ENCODE results near the gene SMARCAD1. TPM values are rescaled to one million over a fixed set of nuclear protein-coding genes. Genes with fewer than 3 reads are reported as not detected.

Gene SMARCAD1
- total and polyA plus RNA-seq, 2 of the 8 experiments (the other 6 are each of a cell fraction or from before 2014, with no cell fraction given), result 24.1 to 59.4 TPM

DNA sequence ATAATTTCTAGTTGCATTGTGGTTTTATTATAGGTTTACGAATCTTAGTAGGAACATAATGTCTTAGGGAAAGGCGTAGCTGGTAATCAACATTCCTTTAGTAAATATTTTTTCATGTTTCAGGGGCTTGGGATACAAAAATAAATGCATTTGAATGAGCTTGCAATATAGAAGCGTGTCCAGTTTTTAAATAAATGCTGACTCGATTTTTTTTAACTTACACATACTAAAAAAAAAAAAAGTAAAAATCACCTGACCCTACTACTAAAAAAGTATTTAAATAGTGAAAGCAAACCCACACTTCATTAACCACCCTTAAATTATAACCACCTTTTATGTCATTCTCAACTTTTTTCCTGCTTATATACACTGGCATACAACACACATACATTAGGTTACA is 29.6 kb downstream of the SMARCAD1 start (continued):
- no peak for TF ChIP-seq CHD7 (IDR thresholded peaks at IDR 0.05; ENCODE audit: insufficient replicate concordance, low read length)
- no peak for TF ChIP-seq GABPA (IDR thresholded peaks at IDR 0.05; ENCODE audit: borderline replicate concordance, insufficient read depth, low read length)
- TF ChIP-seq SP4 (IDR thresholded peaks at IDR 0.05; ENCODE audit: low read length), result no peak
- no peak for TF ChIP-seq SP1 (IDR thresholded peaks at IDR 0.05; ENCODE audit: low read depth, low read length)
- TF ChIP-seq, protein P1, sequence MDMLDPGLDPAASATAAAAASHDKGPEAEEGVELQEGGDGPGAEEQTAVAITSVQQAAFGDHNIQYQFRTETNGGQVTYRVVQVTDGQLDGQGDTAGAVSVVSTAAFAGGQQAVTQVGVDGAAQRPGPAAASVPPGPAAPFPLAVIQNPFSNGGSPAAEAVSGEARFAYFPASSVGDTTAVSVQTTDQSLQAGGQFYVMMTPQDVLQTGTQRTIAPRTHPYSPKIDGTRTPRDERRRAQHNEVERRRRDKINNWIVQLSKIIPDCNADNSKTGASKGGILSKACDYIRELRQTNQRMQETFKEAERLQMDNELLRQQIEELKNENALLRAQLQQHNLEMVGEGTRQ (IDR thresholded peaks at IDR 0.05; ENCODE audit: low read length), result no peak
- TF ChIP-seq, protein P2, sequence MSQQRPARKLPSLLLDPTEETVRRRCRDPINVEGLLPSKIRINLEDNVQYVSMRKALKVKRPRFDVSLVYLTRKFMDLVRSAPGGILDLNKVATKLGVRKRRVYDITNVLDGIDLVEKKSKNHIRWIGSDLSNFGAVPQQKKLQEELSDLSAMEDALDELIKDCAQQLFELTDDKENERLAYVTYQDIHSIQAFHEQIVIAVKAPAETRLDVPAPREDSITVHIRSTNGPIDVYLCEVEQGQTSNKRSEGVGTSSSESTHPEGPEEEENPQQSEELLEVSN (IDR thresholded peaks at IDR 0.05), result no peak
- TF ChIP-seq, protein P3, sequence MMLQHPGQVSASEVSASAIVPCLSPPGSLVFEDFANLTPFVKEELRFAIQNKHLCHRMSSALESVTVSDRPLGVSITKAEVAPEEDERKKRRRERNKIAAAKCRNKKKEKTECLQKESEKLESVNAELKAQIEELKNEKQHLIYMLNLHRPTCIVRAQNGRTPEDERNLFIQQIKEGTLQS (IDR thresholded peaks at IDR 0.05; ENCODE audit: insufficient read depth, low read depth, low read length), result no peak
- no peak for TF ChIP-seq HDAC6 (IDR thresholded peaks at IDR 0.05; ENCODE audit: low read depth, low read length)
- TF ChIP-seq CHD2 (IDR thresholded peaks at IDR 0.05; ENCODE audit: low read length), result no peak
- TF ChIP-seq CBX8 (IDR thresholded peaks at IDR 0.05; ENCODE audit: borderline replicate concordance, low read depth, low read length), result no peak

Measured in H1 (cell line).